GM13976 (cell line): Measurements from ENCODE around the gene SAPCD2.

Experiments
- DNase-seq: peaks from one replicate; pipeline ENCODE4 v3.0.0; 2012; ENCODE audit warnings: low spot score
- CTCF ChIP-seq: IDR thresholded peaks from 2 replicates; pipeline ENCODE4 v1.5.1; 2012; ENCODE audit warnings: borderline replicate concordance, mild to moderate bottlenecking; ENCODE audit not compliant: insufficient read depth; ENCODE audit errors: extremely low read depth, missing control alignments, control extremely low read depth
- in situ Hi-C: fragments of 300-500 bp; cut with MboI; formaldehyde crosslinking; loops from one replicate; pipeline ENCODE4 v1.12.0; 2022; ENCODE audit warnings: low sequenced_read_pairs, mixed read lengths, inconsistent platforms; ENCODE audit not compliant: unreplicated experiment

SAPCD2 gene

GRCh38 chr9:137052998-137053943 is 17.1 kb downstream of the SAPCD2 start:
- no peak for TF ChIP-seq CTCF
- DNase-seq: no peak
- in situ Hi-C loops: no loop called here

- DNase-seq: no peak
- in situ Hi-C loops: no loop called here
- no peak for TF ChIP-seq CTCF
Observed at GRCh38 chr9:137052293-137052692, 18.1 kb downstream of the SAPCD2 start.

- in situ Hi-C loops: no loop called here
Observed at GRCh38 chr9:137051145-137051724, 19.1 kb downstream of the SAPCD2 start.

GRCh38 chr9:137050570-137050969 is 19.8 kb downstream of the SAPCD2 start:
- no peak for TF ChIP-seq CTCF
- no peak for DNase-seq
- in situ Hi-C loops: no loop called here

More at GRCh38 chr9:137051145-137051724, 19.1 kb downstream of the SAPCD2 start:
- no peak for DNase-seq
- TF ChIP-seq CTCF: no peak

GRCh38 chr9:137049544-137050449 is 20.6 kb downstream of the SAPCD2 start:
- DNase-seq: peak; percentile 79
- in situ Hi-C loops: no loop called here

More at GRCh38 chr9:137049544-137050449, 20.6 kb downstream of the SAPCD2 start:
- peak; percentile 24 for TF ChIP-seq CTCF
